ENCODE measurements around the gene CFH.
"Not testable (repeated sequence)": the region's sequence is repeated elsewhere in the genome, so short reads cannot be mapped to it uniquely, and the experiment has no call there.

CFH gene

DNA sequence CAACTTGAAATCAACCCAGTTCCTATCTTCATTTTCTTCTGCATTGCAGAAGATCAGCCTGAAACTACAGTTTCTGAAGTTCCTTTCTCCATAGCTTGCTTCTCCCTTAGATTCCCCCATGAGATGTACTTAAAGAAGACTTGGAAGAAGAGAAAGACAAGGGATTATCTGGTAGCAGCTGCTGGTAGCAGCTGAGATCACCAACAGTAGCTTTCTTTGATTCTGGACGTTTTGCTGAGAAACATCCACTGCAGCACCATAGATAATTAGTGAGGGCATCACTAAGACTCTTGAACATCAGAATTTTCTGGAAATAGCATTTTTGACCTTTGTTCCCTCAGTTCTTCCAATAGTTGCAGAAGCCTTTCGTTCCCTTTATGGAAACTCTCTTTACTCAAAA lies 122.3 kb downstream of the CFH start:
- peak; percentile 23 for DNase-seq

DNA sequence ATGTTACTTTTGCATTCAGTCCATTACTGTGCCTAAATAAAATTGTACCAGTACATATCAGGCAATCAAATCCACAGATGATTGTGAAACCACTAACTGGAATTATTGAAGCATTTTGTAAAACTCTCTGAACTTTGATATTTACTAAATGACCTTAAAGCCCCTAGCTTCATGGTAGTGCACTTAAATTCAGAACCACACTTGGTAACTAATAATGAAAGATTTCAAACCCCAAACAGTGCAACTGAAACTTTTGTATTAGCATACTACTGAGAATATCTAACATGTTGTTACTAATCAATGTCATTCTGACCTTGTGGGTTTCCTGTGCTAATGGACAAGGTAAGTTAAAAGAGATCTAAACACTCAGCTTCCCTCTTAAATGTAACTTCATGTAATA lies 122.8 kb downstream of the CFH start, which contains the start of gene CFHR3:
Gene CFHR3 (plus strand): TSS at position 238 of the 400 bp plus-strand sequence. CDS start 47 bp downstream, at position 285.
- DNase-seq = no peak

DNA sequence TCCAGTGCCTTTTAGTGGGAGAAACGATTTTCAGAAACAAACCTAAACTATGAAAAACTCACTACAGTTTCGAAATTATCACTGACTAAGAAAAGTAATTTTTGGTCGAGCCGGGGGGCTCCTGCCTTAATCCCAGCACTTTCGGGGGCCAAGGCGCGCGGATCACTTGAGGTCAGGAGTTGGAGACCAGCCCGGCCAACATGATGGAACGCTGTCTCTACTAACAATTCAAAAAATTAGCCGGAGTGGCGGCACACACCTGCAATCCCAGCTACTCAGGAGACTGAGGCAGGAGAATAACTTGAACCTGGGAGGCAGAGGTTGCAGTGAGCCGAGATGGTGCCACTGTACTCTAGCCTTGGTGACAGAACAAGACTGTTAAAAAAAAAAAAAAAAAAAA lies 125.8 kb downstream of the CFH start:
- no peak for DNase-seq

DNA sequence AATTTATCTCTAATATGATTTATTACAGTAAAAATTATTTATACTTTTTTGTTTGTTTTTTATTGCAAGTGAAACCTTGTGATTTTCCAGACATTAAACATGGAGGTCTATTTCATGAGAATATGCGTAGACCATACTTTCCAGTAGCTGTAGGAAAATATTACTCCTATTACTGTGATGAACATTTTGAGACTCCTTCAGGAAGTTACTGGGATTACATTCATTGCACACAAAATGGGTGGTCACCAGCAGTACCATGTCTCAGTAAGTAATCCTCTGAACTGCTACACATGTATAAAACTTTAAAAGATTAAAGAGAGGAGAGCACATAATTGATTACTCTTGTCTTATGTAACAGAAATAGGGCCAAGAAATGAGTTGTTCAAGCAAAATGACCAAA lies 127.2 kb downstream of the CFH start:
- DNase-seq = peak; percentile 40

DNA sequence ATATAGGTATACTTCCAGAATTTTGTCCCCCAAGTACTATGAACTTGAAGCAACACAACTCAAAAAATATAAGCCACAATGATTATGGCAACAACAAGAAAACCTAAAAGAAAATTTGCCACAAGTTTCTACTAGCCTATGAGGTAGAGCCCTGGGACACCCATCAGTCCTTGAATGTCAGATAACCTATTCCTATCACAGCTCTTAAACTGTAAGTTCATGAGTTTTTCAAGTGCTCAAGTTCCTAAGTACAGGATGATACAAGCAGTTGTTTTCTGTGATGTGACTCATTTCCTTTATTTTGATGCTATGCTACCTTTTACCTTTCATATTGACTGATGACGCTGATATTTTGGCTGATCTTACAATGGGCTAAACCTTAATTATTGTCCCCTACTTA lies 139.4 kb downstream of the CFH start:
- DNase-seq = not testable (repeated sequence)

DNA sequence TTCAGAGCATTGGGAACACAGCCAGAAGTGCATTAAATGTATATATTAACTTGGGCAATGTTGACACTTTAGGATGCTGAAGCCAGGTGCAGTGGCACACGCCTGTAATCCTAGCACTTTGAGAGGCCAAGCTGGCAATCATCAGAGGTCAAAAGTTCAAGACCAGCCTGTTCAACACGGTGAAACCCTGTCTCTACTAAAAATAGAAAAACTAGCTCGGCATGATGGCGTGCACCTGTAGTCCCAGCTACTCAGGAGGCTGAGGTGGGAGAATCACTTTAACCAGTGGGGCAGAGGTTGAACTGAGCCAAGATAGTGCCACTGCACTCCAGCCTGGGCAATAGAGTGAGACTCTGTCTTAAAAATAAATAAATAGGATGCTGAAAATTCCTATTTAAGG lies 142.3 kb downstream of the CFH start:
- not testable (repeated sequence) for DNase-seq
